GM12878 (cell line): ENCODE measurements around the gene NAALADL2. TPM values are rescaled to one million over a fixed set of nuclear protein-coding genes. Genes with fewer than 3 reads are reported as not detected.

ENCODE experiments used
- BCLAF1 ChIP-seq: fragments of 450-650 bp; IDR thresholded peaks from 2 replicates; pipeline ENCODE4 v1.6.1; 2017; ENCODE audit warnings: antibody characterized with exemption, mild to moderate bottlenecking, moderate library complexity
- CHD4 ChIP-seq: fragments of 200-600 bp; sonication (generic); IDR thresholded peaks from 2 replicates; pipeline ENCODE4 v1.6.1; 2016; ENCODE audit warnings: mild to moderate bottlenecking
- CUX1 ChIP-seq: IDR thresholded peaks from 2 replicates; pipeline ENCODE4 v1.6.1; 2012; ENCODE audit warnings: improper control_type of control experiment, low read depth, low read length; ENCODE audit not compliant: insufficient replicate concordance
- JUNB ChIP-seq: IDR thresholded peaks from 2 replicates; pipeline ENCODE4 v1.6.1; 2016; ENCODE audit warnings: antibody characterized with exemption, mild to moderate bottlenecking
- LARP7 ChIP-seq: fragments of 450-650 bp; IDR thresholded peaks from 2 replicates; pipeline ENCODE4 v1.6.1; 2017; ENCODE audit warnings: mild to moderate bottlenecking
- MEF2B ChIP-seq: fragments of 450-650 bp; IDR thresholded peaks from 2 replicates; pipeline ENCODE4 v1.6.1; 2018; ENCODE audit warnings: mild to moderate bottlenecking, moderate library complexity; ENCODE audit not compliant: partially characterized antibody, poor library complexity, severe bottlenecking
- RCOR1 ChIP-seq: conservative IDR thresholded peaks from 2 replicates; pipeline ENCODE4 v1.6.1; 2012; ENCODE audit warnings: low read depth, low read length, improper control_type of control experiment
- SPI1 ChIP-seq: IDR thresholded peaks from 2 replicates; pipeline ENCODE4 v1.6.1; 2011; ENCODE audit warnings: low read depth, mild to moderate bottlenecking, low read length, moderate library complexity, borderline replicate concordance; ENCODE audit not compliant: insufficient read depth
- TCF12 ChIP-seq: IDR thresholded peaks from 2 replicates; pipeline ENCODE4 v1.6.1; 2011; ENCODE audit warnings: low read depth, mild to moderate bottlenecking, low read length
- USF1 ChIP-seq: IDR thresholded peaks from 2 replicates; pipeline ENCODE4 v1.6.1; 2011; ENCODE audit warnings: borderline replicate concordance, low read depth, mild to moderate bottlenecking, moderate library complexity, mixed read lengths, low read length; ENCODE audit not compliant: insufficient read depth; ENCODE audit errors: extremely low read length
- WRNIP1 ChIP-seq: IDR thresholded peaks from 2 replicates; pipeline ENCODE4 v1.6.1; 2011; ENCODE audit warnings: low read depth, low read length, improper control_type of control experiment, borderline replicate concordance
- ZBTB11 ChIP-seq: fragments of 450-650 bp; formaldehyde crosslinking; IDR thresholded peaks from 2 replicates; pipeline ENCODE4 v1.5.0; 2022; ENCODE audit warnings: mild to moderate bottlenecking, missing genetic modification characterization
- ZBTB4 ChIP-seq: fragments of 450-650 bp; formaldehyde crosslinking; IDR thresholded peaks from 2 replicates; pipeline ENCODE4 v1.4.0; 2022; ENCODE audit warnings: mild to moderate bottlenecking, moderate library complexity
- polyA plus RNA-seq, 11 experiments: library from polyadenylated mRNA; depleted of rRNA in 4 of 11; unstranded in 6 of 11; stranded (reverse) in 5 of 11; fragments of >200 nt; fragmentation: Nextera tagmentation in 4 of 11; fragmentation: Illumina TruSeq in 1 of 11; extraction: Ambion mirVana in 4 of 11; extraction: Trizol in 1 of 11; gene quantifications; 1 replicate in 1 of 11; 2 replicates in 10 of 11; pipeline versions ENCODE4 v1.2.1 to v1.2.3, GENCODE V29; 2011 to 2016; ENCODE audit warnings: inconsistent platforms in 2 of 11, missing spikeins in 2 of 11, low read depth in 1 of 11
- total RNA-seq, 4 experiments: library from RNA; depleted of rRNA in 3 of 4; stranded (reverse); fragments of >200 nt in 3 of 4; fragmentation: Illumina TruSeq in 1 of 4; extraction: Trizol in 1 of 4; gene quantifications; 2 replicates each; pipeline versions ENCODE4 v1.2.1 to v1.2.3, GENCODE V29; 2013 to 2021

The NAALADL2 gene
- total and polyA plus RNA-seq, 10 of the 15 experiments (the other 5 are each of a cell fraction or from before 2014, with no cell fraction given), result 0.06 to 10.8 (median 0.46) TPM

- TF ChIP-seq CUX1 (no peak), WRNIP1 (no peak), SPI1 (no peak), LARP7 (no peak), MEF2B (peak; percentile 51), TCF12 (no peak), ZBTB4 (no peak), JUNB (peak; percentile 83), USF1 (no peak), RCOR1 (no peak), ZBTB11 (CRISPR knock-in tag) (no peak), CHD4 (no peak), BCLAF1 (no peak)
Observed at GRCh38 chr3:175477651-175478224, 618.6 kb downstream of the NAALADL2 start (continued).
